ENCODE measurements around the gene QRFP.

GRCh38 chr9:130927995-130928900, 31.6 kb upstream of the QRFP start:
- no peak for TF ChIP-seq CTCF (conservative IDR thresholded peaks at IDR 0.05 in 1 of 2, IDR thresholded peaks at IDR 0.05 in 1 of 2; ENCODE audit: low read depth in 1 of 2, low read length in 2 of 2)
- no peak for TF ChIP-seq EZH2 (IDR thresholded peaks at IDR 0.05; ENCODE audit: low read length, missing control alignments)

Measured in fibroblast of lung (primary cell).